Smooth muscle cell (in vitro differentiated cells): Measurements from ENCODE around the gene LINGO4. TPM values are rescaled to one million over a fixed set of nuclear protein-coding genes. Genes with fewer than 3 reads are reported as not detected.

Experiments
- DNase-seq: peaks from one replicate; lab custom pipeline; 2025; ENCODE audit not compliant: unreplicated experiment; lab: John Stamatoyannopoulos, UW
- H2AFZ ChIP-seq: fragments of 200-600 bp; sonication (generic); 2 replicates; pipeline ENCODE4 v1.6.0; 2016; ENCODE audit warnings: antibody characterized with exemption, low read depth, mild to moderate bottlenecking
- H3F3A ChIP-seq: fragments of 200-600 bp; sonication (generic); 2 replicates; pipeline ENCODE4 v1.6.0; 2017; ENCODE audit warnings: antibody characterized with exemption, low read depth
- H3K27ac ChIP-seq: fragments of 200-600 bp; sonication (generic); 2 replicates; pipeline ENCODE4 v1.5.1; 2016; ENCODE audit warnings: low read depth, mild to moderate bottlenecking
- H3K27me3 ChIP-seq: fragments of 200-600 bp; sonication (generic); 2 replicates; pipeline ENCODE4 v1.6.1; 2016; ENCODE audit warnings: low read depth, mild to moderate bottlenecking
- H3K36me3 ChIP-seq: fragments of 200-600 bp; sonication (generic); 2 replicates; pipeline ENCODE4 v1.5.1; 2016; ENCODE audit warnings: low read depth
- H3K4me1 ChIP-seq: fragments of 200-600 bp; sonication (generic); 2 replicates; pipeline ENCODE4 v1.5.1; 2016; ENCODE audit warnings: low read depth
- H3K4me2 ChIP-seq: fragments of 200-600 bp; sonication (generic); 2 replicates; pipeline ENCODE4 v1.6.0; 2016; ENCODE audit warnings: mild to moderate bottlenecking
- H3K4me3 ChIP-seq: fragments of 200-600 bp; sonication (generic); 2 replicates; pipeline ENCODE4 v1.5.1; 2016; ENCODE audit warnings: mild to moderate bottlenecking
- H3K79me2 ChIP-seq: fragments of 200-600 bp; sonication (generic); 2 replicates; pipeline ENCODE4 v1.6.0; 2016; ENCODE audit warnings: low read depth, mild to moderate bottlenecking
- H3K9ac ChIP-seq: fragments of 200-600 bp; sonication (generic); 2 replicates; pipeline ENCODE4 v1.6.0; 2016; ENCODE audit warnings: low read depth
- H3K9me3 ChIP-seq: fragments of 200-600 bp; sonication (generic); replicated peaks from 2 replicates; pipeline ENCODE4 v1.5.1; 2016; ENCODE audit warnings: low read depth
- H4K20me1 ChIP-seq: fragments of 200-600 bp; sonication (generic); 2 replicates; pipeline ENCODE4 v1.6.0; 2016; ENCODE audit warnings: low read depth
- WGBS: methylation state at CpG from one replicate; pipeline ENCODE4 v1.1.7; 2016; ENCODE audit warnings: low lambda C conversion rate; 5-methylcytosine and 5-hydroxymethylcytosine counted together
- polyA plus RNA-seq: library from polyadenylated mRNA; unstranded; fragments of >200 nt; fragmentation: Nextera tagmentation; extraction: Ambion mirVana; gene quantifications from 2 replicates; pipeline ENCODE4 v1.2.1, GENCODE V29; 2016
- total RNA-seq: library from RNA; depleted of rRNA; stranded (reverse); fragments of >200 nt; gene quantifications from 2 replicates; pipeline ENCODE4 v1.2.3, GENCODE V29; 2014
- TF ChIP-seq, protein P1 (sequence below): fragments of 200-600 bp; sonication (generic); IDR thresholded peaks from 2 replicates; pipeline ENCODE4 v1.5.1; 2017; ENCODE audit warnings: borderline replicate concordance, mild to moderate bottlenecking, antibody characterized with exemption; ENCODE audit not compliant: insufficient read depth, poor library complexity, severe bottlenecking

LINGO4 gene
- total and polyA plus RNA-seq, 2 experiments from 2014 or later, result not detected

GRCh38 chr1:151823175-151823574 is 18.0 kb upstream of the LINGO4 start:
- Histone ChIP-seq H3F3A (no peaks in the 10 kb centered on the region), H3K4me1 (no peaks in the 10 kb centered on the region), H3K4me3 (no peak overlapping the region), H3K9ac (no peak overlapping the region), H3K27me3 (no peaks in the 10 kb centered on the region), H3K4me2 (no peak overlapping the region), H2AFZ (no peak overlapping the region), H4K20me1 (no peaks in the 10 kb centered on the region), H3K27ac (no peak overlapping the region), H3K9me3 (no peaks in the 10 kb centered on the region), H3K79me2 (no peaks in the 10 kb centered on the region), H3K36me3 (no peaks in the 10 kb centered on the region)
- TF ChIP-seq, protein P1, sequence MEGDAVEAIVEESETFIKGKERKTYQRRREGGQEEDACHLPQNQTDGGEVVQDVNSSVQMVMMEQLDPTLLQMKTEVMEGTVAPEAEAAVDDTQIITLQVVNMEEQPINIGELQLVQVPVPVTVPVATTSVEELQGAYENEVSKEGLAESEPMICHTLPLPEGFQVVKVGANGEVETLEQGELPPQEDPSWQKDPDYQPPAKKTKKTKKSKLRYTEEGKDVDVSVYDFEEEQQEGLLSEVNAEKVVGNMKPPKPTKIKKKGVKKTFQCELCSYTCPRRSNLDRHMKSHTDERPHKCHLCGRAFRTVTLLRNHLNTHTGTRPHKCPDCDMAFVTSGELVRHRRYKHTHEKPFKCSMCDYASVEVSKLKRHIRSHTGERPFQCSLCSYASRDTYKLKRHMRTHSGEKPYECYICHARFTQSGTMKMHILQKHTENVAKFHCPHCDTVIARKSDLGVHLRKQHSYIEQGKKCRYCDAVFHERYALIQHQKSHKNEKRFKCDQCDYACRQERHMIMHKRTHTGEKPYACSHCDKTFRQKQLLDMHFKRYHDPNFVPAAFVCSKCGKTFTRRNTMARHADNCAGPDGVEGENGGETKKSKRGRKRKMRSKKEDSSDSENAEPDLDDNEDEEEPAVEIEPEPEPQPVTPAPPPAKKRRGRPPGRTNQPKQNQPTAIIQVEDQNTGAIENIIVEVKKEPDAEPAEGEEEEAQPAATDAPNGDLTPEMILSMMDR, result no peak
- DNase-seq, result no peak
- 86% methylated on average over 8 of the region's 8 CpGs for WGBS

DNA sequence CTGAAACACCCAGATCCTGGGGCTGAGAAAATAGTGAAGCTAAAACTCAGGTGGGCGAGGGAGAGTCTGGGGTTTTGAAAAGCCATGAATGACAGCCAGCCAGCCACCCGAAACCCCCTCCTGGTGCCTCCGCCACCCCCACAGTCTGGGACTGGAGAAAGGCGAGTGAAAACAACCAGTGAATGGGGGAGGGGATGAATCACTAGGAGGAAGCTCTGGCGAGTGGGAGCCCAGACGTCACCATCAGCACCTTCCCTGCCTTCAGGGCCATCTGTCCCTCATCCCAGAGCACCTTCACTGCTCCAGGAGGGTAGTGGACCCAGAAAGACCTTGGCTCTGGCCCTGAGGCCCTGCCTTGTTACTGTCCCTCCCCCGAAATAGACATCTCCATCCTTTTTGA is 17.2 kb upstream of the LINGO4 start:
- H3K36me3 ChIP-seq, result no peaks in the 10 kb centered on the region
- no peak overlapping the region for H3K4me2 ChIP-seq
- no peak overlapping the region for H2AFZ ChIP-seq
- H3K79me2 ChIP-seq, result no peaks in the 10 kb centered on the region
- TF ChIP-seq, protein P1, result no peak
- 35% methylated on average over 7 of the region's 7 CpGs for WGBS
- no peak overlapping the region for H3K4me3 ChIP-seq
- H3K9ac ChIP-seq, result no peak overlapping the region
- no peaks in the 10 kb centered on the region for H3K27me3 ChIP-seq
- no peak overlapping the region for H3K27ac ChIP-seq
- no peaks in the 10 kb centered on the region for H3K4me1 ChIP-seq
- H3K9me3 ChIP-seq, result no peaks in the 10 kb centered on the region
- no peaks in the 10 kb centered on the region for H4K20me1 ChIP-seq
- no peak for DNase-seq
- H3F3A ChIP-seq, result no peaks in the 10 kb centered on the region

- TF ChIP-seq, protein P1, result no peak
- Histone ChIP-seq H3K4me3 (no peak overlapping the region), H3K79me2 (no peaks in the 10 kb centered on the region), H3K9me3 (no peaks in the 10 kb centered on the region), H3K27ac (no peak overlapping the region), H3K4me1 (no peaks in the 10 kb centered on the region), H3F3A (no peaks in the 10 kb centered on the region), H2AFZ (no peak overlapping the region), H4K20me1 (no peaks in the 10 kb centered on the region), H3K9ac (no peak overlapping the region), H3K4me2 (no peak overlapping the region), H3K27me3 (no peaks in the 10 kb centered on the region), H3K36me3 (no peaks in the 10 kb centered on the region)
- 60% methylated on average over 2 of the region's 2 CpGs for WGBS
- no peak for DNase-seq
Observed at GRCh38 chr1:151820940-151821339, 15.7 kb upstream of the LINGO4 start.

GRCh38 chr1:151819976-151820623 is 14.9 kb upstream of the LINGO4 start:
- TF ChIP-seq, protein P1, result no peak
- H2AFZ ChIP-seq, result no peak overlapping the region

More at GRCh38 chr1:151819976-151820623, 14.9 kb upstream of the LINGO4 start:
- no peak overlapping the region for H3K4me2 ChIP-seq
- no peaks in the 10 kb centered on the region for H3K36me3 ChIP-seq
- no peaks in the 10 kb centered on the region for H3K27me3 ChIP-seq
- H3K27ac ChIP-seq, result no peak overlapping the region
- no peaks in the 10 kb centered on the region for H3F3A ChIP-seq
- no peak overlapping the region for H3K9ac ChIP-seq
- no peaks in the 10 kb centered on the region for H3K79me2 ChIP-seq
- no peak overlapping the region for H3K4me3 ChIP-seq
- H4K20me1 ChIP-seq, result no peaks in the 10 kb centered on the region
- WGBS, result 89% methylated on average over 7 of the region's 7 CpGs
- H3K4me1 ChIP-seq, result no peaks in the 10 kb centered on the region
- no peaks in the 10 kb centered on the region for H3K9me3 ChIP-seq
- DNase-seq, result no peak
